Ascending aorta (tissue), 2 donors: Measurements from ENCODE around the gene TLE2. TPM values are rescaled to one million over a fixed set of nuclear protein-coding genes. Genes with fewer than 3 reads are reported as not detected.

ENCODE experiments used
- DNase-seq, 2 donors: peaks; one replicate each; pipeline ENCODE4 v3.0.0-alpha.2; 2019; ENCODE audit warnings: low spot score in 2 of 2
- H3K27ac ChIP-seq, 2 donors: fragments of 200-600 bp; sonication (generic); one replicate each; pipeline ENCODE4 v1.5.1; 2016 to 2017; ENCODE audit warnings: mild to moderate bottlenecking in 1 of 2
- H3K27me3 ChIP-seq: fragments of 200-600 bp; sonication (generic); one replicate; pipeline ENCODE4 v1.5.1; 2017
- H3K36me3 ChIP-seq, 2 donors: fragments of 200-600 bp; sonication (generic); one replicate each; pipeline ENCODE4 v1.5.1; 2016
- H3K4me1 ChIP-seq, 2 donors: fragments of 200-600 bp; sonication (generic); one replicate each; pipeline ENCODE4 v1.5.1; 2016 to 2017; ENCODE audit warnings: mild to moderate bottlenecking in 1 of 2
- H3K4me3 ChIP-seq, 2 donors: fragments of 200-600 bp; sonication (generic); one replicate each; pipeline ENCODE4 v1.5.1; 2016 to 2017; ENCODE audit warnings: mild to moderate bottlenecking in 1 of 2
- H3K9me3 ChIP-seq, 2 donors: fragments of 200-600 bp; sonication (generic); one replicate each; pipeline ENCODE4 v1.5.1; 2016
- intact Hi-C: fragments of 100-400 bp; cut with DNase I; formaldehyde crosslinking; loops from one replicate; pipeline ENCODE4 v1.15.1; 2023
- total RNA-seq: library from RNA; depleted of rRNA; stranded (reverse); fragments of >200 nt; gene quantifications from one replicate; pipeline ENCODE4 v1.1.0, GENCODE V29; 2016
- TF ChIP-seq, protein P1 (sequence below), 3 experiments: fragments of 200-600 bp in 2 of 3; fragments of 450-650 bp in 1 of 3; sonication (generic) in 2 of 3; IDR thresholded peaks; one replicate each; pipeline ENCODE4 v1.5.1; 2016 to 2019; ENCODE audit warnings: antibody characterized with exemption in 3 of 3, mild to moderate bottlenecking in 1 of 3, moderate library complexity in 1 of 3

TLE2 gene
- total RNA-seq, 1 donor from 2014 or later = 86.3 TPM

DNA sequence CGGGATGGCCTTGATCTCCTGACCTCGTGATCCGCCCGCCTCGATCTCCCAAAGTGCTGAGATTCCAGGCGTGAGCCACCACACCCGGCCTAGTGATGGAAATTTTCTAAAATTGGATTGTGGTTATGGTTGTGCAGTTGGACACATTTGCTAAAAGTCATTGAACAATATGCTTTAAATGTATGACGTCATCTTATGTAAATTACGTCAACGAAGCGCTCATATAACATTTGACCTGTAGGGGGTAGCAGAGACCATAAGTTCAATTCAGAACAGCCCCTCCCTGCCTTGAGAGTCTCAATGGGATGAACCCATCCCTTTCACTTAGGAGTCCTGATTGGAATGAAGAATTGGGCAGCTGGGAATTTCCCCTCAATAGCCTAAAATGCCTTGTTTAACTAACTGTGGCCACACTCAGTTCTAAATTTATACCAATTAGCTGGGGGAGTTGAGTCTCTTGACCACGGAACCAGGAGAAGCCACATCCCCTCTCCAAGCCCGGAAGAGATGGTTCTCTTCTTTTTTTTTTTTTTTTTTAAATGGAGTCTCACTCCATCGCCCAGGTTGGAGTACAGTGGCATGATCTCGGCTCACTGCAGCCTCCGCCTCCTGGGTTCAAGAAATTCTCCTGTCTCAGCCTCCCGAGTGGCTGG lies 66.9 kb downstream of the TLE2 start:
- Histone ChIP-seq H3K36me3 (no peaks in the 10 kb centered on the region), H3K4me1 (no peaks in the 10 kb centered on the region), H3K4me3 (no peak overlapping the region), H3K9me3 (no peaks in the 10 kb centered on the region), H3K27ac (no peak overlapping the region), H3K27me3 (no peaks in the 10 kb centered on the region)
- intact Hi-C loops = loop anchor here (1.0 to 5.0 kb wide), 3 partner anchors 15 to 145 kb away; partner anchors contain the start of gene TLE6
- peak in 1 of 2 donors; percentile 75 for DNase-seq
- TF ChIP-seq, protein P1, sequence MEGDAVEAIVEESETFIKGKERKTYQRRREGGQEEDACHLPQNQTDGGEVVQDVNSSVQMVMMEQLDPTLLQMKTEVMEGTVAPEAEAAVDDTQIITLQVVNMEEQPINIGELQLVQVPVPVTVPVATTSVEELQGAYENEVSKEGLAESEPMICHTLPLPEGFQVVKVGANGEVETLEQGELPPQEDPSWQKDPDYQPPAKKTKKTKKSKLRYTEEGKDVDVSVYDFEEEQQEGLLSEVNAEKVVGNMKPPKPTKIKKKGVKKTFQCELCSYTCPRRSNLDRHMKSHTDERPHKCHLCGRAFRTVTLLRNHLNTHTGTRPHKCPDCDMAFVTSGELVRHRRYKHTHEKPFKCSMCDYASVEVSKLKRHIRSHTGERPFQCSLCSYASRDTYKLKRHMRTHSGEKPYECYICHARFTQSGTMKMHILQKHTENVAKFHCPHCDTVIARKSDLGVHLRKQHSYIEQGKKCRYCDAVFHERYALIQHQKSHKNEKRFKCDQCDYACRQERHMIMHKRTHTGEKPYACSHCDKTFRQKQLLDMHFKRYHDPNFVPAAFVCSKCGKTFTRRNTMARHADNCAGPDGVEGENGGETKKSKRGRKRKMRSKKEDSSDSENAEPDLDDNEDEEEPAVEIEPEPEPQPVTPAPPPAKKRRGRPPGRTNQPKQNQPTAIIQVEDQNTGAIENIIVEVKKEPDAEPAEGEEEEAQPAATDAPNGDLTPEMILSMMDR (IDR thresholded peaks at IDR 0.05) = peak; percentile 72 to 93 (median 78)

DNA sequence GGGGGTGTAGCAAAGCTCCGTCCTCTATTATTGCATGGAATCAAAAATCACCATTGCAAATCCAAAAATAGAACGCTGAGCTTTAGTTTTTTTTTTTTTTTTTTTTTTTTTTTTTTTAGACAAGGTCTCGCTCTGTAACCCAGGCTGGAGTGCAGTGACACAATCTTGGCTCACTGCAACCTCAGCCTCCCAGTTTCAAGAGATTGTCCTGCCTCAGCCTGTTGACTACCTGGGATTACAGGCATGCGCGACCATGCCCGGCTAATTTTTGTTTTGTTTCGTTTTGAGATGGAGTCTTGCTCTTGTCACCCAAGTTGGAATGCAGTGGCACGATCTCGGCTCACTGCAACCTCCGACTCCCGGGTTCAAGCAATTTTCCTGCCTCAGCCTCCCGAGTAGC lies 69.0 kb downstream of the TLE2 start:
- H3K4me3 ChIP-seq = no peak overlapping the region
- H3K36me3 ChIP-seq = no peaks in the 10 kb centered on the region
- no peak for DNase-seq
- intact Hi-C loops = loop anchor here (5.0 kb wide), 1 partner anchor 147 kb away; no protein-coding TSS in a partner anchor
- no peaks in the 10 kb centered on the region for H3K4me1 ChIP-seq
- H3K27me3 ChIP-seq = no peaks in the 10 kb centered on the region
- TF ChIP-seq, protein P1 (IDR thresholded peaks at IDR 0.05) = no peak
- no peak overlapping the region for H3K27ac ChIP-seq
- no peaks in the 10 kb centered on the region for H3K9me3 ChIP-seq

DNA sequence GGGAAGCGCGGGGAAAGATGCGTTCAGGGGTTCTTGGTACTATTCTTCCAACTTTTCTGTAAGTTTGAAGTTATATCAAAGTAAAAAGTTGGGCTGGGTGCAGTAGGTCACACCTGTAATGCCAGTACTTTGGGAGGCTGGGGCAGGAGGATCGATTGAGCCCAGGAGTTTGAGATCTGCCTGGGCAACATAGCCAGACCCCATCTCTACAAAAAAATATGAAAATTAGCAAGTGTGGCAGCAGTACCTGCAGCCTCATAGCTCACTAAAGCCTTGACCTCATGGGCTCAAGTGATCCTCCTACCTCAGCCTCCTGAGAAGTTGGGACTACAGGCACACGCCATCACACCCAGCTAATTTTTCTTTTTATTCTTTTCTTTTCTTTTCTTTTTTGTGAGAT lies 71.9 kb downstream of the TLE2 start:
- DNase-seq = no peak
- Histone ChIP-seq H3K27me3 (no peaks in the 10 kb centered on the region), H3K27ac (no peak overlapping the region), H3K4me1 (no peaks in the 10 kb centered on the region), H3K36me3 (no peaks in the 10 kb centered on the region), H3K9me3 (no peaks in the 10 kb centered on the region), H3K4me3 (no peak overlapping the region)
- TF ChIP-seq, protein P1 (IDR thresholded peaks at IDR 0.05) = no peak
- intact Hi-C loops = no loop called here

GRCh38 chr19:2952953-2953481 lies 76.1 kb downstream of the TLE2 start:
- TF ChIP-seq, protein P1 (IDR thresholded peaks at IDR 0.05) = no peak
- Histone ChIP-seq H3K27ac (no peak overlapping the region), H3K27me3 (no peaks in the 10 kb centered on the region), H3K4me3 (peak overlapping the region in 1 of 2 donors; percentile 1), H3K9me3 (no peaks in the 10 kb centered on the region), H3K36me3 (no peaks in the 10 kb centered on the region), H3K4me1 (peaks cover 6 to 9% of the 10 kb centered on the region in 2 donors)
- intact Hi-C loops = loop anchor here (5.0 kb wide), 1 partner anchor 209 kb away; no protein-coding TSS in a partner anchor
- no peak for DNase-seq

DNA sequence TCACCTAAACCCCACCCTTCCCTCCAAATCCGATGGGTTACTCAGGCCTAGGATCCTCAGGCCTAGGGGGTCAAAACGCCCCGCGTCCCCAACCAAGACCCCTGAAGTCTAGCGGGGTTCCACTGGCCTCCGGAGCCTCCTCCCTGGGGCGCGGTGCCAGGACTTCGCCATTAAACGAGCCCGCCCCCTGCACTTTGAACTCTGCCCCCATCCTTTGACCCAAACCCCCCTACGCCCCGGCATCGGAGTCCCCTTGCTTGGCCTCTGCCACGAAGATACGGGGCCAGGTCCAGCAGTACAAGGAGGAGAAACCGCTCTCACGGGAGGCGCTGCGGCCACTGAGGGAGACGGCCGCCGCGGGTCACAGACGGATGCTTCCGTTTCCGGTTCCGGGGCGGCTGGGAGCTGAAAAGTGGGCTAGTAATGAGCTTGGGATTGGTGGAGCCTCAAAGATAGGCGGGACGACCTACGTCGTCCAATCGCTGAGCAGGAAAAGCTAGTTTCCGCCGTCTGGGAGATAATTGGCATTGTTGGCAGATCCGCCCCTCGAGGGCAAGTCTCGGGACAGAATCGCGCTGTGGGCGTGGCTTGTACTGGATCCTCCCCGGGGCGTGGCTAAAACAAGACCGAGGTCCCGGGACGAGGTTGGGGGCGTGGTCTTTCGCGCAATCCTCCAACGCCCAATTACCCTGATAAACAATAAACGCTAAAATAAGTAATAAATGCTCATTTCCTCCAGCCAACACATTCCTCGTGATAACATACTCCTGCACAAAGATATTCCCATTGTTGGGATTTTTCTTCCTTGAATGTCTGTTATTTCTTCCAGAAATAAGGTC lies 78.6 kb downstream of the TLE2 start:
- H3K27ac ChIP-seq = peak overlapping the region; percentile 97
- intact Hi-C loops = loop anchor here (1.0 to 5.0 kb wide), 8 partner anchors 26 to 235 kb away; partner anchors contain the start of genes GNA11, NCLN, TLE5 and TLE6
- TF ChIP-seq, protein P1 (IDR thresholded peaks at IDR 0.05) = no peak
- peak overlapping the region; percentile 83 to 86 for H3K4me3 ChIP-seq
- H3K27me3 ChIP-seq = no peaks in the 10 kb centered on the region
- no peaks in the 10 kb centered on the region for H3K36me3 ChIP-seq
- H3K4me1 ChIP-seq = peaks cover 6 to 10% of the 10 kb centered on the region in 2 donors
- H3K9me3 ChIP-seq = no peaks in the 10 kb centered on the region
- peak; percentile 99 to 100 for DNase-seq
